A673 (cell line): ENCODE data around the gene CCDC32.

Source experiments
- EZH2 ChIP-seq: fragments of 200-600 bp; sonication (generic); IDR thresholded peaks from 2 replicates; pipeline ENCODE4 v1.6.1; 2017; ENCODE audit warnings: borderline replicate concordance, low read depth, mild to moderate bottlenecking, mixed read lengths, antibody characterized with exemption, low read length; ENCODE audit not compliant: poor library complexity, severe bottlenecking
- TF ChIP-seq, protein P1 (sequence below): fragments of 300-800, 200-600 bp; sonication (generic); conservative IDR thresholded peaks from 2 replicates; pipeline ENCODE4 v1.5.1; 2017; ENCODE audit warnings: low read depth, mild to moderate bottlenecking, antibody characterized with exemption, low read length, moderate library complexity, mixed read lengths

DNA sequence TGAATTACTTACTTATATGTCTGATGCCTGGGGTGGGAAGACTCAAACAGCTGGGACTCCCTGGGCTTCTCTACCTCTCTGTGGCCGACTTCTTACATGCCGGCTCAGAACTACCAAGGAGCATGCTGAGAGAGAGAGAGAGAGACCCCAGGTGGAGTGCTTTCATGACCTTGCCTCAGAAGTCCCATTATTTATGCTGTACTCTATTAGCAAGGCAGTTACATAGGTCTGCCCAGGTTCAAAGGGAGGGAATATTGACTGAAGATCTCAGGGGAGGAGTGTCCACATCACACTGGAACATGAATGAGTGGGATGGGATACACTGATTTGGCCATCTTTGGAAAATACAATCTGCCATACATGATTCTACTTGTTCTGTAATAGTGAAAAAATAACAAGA lies 16.2 kb downstream of the CCDC32 start:
- TF ChIP-seq, protein P1, sequence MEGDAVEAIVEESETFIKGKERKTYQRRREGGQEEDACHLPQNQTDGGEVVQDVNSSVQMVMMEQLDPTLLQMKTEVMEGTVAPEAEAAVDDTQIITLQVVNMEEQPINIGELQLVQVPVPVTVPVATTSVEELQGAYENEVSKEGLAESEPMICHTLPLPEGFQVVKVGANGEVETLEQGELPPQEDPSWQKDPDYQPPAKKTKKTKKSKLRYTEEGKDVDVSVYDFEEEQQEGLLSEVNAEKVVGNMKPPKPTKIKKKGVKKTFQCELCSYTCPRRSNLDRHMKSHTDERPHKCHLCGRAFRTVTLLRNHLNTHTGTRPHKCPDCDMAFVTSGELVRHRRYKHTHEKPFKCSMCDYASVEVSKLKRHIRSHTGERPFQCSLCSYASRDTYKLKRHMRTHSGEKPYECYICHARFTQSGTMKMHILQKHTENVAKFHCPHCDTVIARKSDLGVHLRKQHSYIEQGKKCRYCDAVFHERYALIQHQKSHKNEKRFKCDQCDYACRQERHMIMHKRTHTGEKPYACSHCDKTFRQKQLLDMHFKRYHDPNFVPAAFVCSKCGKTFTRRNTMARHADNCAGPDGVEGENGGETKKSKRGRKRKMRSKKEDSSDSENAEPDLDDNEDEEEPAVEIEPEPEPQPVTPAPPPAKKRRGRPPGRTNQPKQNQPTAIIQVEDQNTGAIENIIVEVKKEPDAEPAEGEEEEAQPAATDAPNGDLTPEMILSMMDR = no peak
- TF ChIP-seq EZH2 = no peak
